ENCODE data around the gene DOCK2.

GRCh38 chr5:169875731-169876130 lies 238.7 kb downstream of the DOCK2 start:
- no peak for TF ChIP-seq EZH2phosphoT487 (IDR thresholded peaks at IDR 0.05; ENCODE audit: insufficient read depth, low read depth)
- TF ChIP-seq EZH2 (IDR thresholded peaks at IDR 0.05; ENCODE audit: insufficient read depth, poor library complexity, severe bottlenecking), result no peak
